ENCODE results near the gene PIP4K2C. TPM values are rescaled to one million over a fixed set of nuclear protein-coding genes. Genes with fewer than 3 reads are reported as not detected.

The PIP4K2C gene
- total RNA-seq, 1 donor from 2014 or later: 11.9 TPM

Other genes with a start within 250 kb of the PIP4K2C start
- gene R3HDM2, start 160.1 kb upstream of the PIP4K2C start, total RNA-seq: 54.4 TPM
- not detected for gene INHBC, start 156.4 kb upstream of the PIP4K2C start, total RNA-seq
- gene INHBE, start 135.9 kb upstream of the PIP4K2C start, total RNA-seq: not detected
- 0.37 TPM for gene GLI1, start 131.4 kb upstream of the PIP4K2C start, total RNA-seq
- gene ARHGAP9, start 111.3 kb upstream of the PIP4K2C start, total RNA-seq: 5.7 TPM
- 72.7 TPM for gene MARS1, start 103.1 kb upstream of the PIP4K2C start, total RNA-seq
- 22.2 TPM for gene DDIT3, start 70.7 kb upstream of the PIP4K2C start, total RNA-seq
- gene MBD6, start 68.4 kb upstream of the PIP4K2C start, total RNA-seq: 35.2 TPM
- gene DCTN2, start 44.0 kb upstream of the PIP4K2C start, total RNA-seq: 89.2 TPM
- 0.12 TPM for gene KIF5A, start 41.1 kb upstream of the PIP4K2C start, total RNA-seq
- 21.4 TPM for gene DTX3, start 13.6 kb downstream of the PIP4K2C start, total RNA-seq
- gene ARHGEF25, start 20.2 kb downstream of the PIP4K2C start, total RNA-seq: 11.9 TPM
- gene B4GALNT1, start 42.0 kb downstream of the PIP4K2C start, total RNA-seq: 5.1 TPM
- gene OS9, start 102.9 kb downstream of the PIP4K2C start, total RNA-seq: 104 TPM
- gene AGAP2, start 147.6 kb downstream of the PIP4K2C start, total RNA-seq: 7.5 TPM
- gene TSPAN31, start 153.8 kb downstream of the PIP4K2C start, total RNA-seq: 32.8 TPM
- 42.1 TPM for gene CDK4, start 161.1 kb downstream of the PIP4K2C start, total RNA-seq
- gene MARCHF9, start 163.9 kb downstream of the PIP4K2C start, total RNA-seq: 15.6 TPM
- gene CYP27B1, start 175.9 kb downstream of the PIP4K2C start, total RNA-seq: not detected
- gene METTL1, start 180.9 kb downstream of the PIP4K2C start, total RNA-seq: 7.5 TPM
- 1.6 TPM for gene EEF1AKMT3, start 181.4 kb downstream of the PIP4K2C start, total RNA-seq
- 52.4 TPM for gene TSFM, start 191.6 kb downstream of the PIP4K2C start, total RNA-seq
- 2.4 TPM for gene AVIL, start 227.5 kb downstream of the PIP4K2C start, total RNA-seq

Measured in left ventricle myocardium superior (tissue), 1 donor.